GM18519 (cell line): Measurements from ENCODE around the gene GPR37.

Experiments
- ATAC-seq: cut with Tn5 transposase; IDR thresholded peaks from one replicate; pipeline ENCODE4 v1.9.1; 2021; ENCODE audit warnings: mild to moderate bottlenecking, moderate library complexity; ENCODE audit not compliant: unreplicated experiment, low FRiP score

The GPR37 gene, protein sequence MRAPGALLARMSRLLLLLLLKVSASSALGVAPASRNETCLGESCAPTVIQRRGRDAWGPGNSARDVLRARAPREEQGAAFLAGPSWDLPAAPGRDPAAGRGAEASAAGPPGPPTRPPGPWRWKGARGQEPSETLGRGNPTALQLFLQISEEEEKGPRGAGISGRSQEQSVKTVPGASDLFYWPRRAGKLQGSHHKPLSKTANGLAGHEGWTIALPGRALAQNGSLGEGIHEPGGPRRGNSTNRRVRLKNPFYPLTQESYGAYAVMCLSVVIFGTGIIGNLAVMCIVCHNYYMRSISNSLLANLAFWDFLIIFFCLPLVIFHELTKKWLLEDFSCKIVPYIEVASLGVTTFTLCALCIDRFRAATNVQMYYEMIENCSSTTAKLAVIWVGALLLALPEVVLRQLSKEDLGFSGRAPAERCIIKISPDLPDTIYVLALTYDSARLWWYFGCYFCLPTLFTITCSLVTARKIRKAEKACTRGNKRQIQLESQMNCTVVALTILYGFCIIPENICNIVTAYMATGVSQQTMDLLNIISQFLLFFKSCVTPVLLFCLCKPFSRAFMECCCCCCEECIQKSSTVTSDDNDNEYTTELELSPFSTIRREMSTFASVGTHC

DNA sequence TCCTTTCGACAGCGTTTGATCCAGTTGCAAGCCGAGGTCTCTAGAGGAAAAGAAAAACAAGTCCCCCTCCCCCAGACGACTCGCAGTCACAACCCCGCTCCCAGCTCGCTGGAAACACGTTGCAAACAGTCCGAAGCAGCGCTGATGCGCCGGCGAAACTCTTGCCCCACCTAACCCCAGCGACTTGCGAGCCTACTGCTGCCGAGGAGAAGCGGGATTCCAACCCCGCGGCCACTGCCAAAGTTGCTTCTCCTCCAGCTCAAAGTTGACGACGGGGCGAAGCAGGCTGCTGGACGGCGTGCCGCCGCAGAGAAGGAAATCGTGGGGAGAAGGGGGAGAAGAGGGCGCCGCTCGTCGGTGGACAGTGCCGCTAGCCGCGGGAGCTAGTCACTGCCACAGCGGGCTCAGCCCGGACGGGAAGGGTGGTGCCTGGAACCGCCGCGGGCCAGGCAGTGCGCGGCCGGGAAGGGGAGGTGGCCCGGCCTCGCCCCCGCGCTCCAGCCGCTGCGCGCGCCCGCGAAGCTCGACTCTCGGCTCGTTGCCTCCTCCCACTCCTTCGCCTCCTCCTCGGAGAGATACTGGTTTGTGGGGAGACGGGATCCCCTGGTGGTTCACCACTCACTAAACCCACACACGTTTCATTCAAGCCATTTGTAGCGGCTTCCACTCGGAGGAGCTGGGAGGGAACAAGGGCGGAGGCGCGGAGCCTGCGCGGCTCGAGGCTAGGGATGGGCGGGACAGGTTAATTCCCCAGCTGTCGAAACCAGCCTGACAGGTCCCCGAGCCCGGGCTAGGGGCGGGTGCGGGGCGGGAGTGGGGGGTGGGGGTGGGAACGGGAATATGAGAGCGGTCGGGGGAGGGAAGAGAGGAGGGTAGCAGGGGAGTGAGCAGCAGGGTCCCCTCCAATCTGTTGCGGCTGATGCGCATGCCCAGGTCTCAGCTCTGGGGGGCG, at the start of gene GPR37:
TSS of gene GPR37 (minus strand) at position 392 of the 952 bp plus-strand sequence. CDS start 816 bp downstream, outside the sequence.
- ATAC-seq, result peak; percentile 69

DNA sequence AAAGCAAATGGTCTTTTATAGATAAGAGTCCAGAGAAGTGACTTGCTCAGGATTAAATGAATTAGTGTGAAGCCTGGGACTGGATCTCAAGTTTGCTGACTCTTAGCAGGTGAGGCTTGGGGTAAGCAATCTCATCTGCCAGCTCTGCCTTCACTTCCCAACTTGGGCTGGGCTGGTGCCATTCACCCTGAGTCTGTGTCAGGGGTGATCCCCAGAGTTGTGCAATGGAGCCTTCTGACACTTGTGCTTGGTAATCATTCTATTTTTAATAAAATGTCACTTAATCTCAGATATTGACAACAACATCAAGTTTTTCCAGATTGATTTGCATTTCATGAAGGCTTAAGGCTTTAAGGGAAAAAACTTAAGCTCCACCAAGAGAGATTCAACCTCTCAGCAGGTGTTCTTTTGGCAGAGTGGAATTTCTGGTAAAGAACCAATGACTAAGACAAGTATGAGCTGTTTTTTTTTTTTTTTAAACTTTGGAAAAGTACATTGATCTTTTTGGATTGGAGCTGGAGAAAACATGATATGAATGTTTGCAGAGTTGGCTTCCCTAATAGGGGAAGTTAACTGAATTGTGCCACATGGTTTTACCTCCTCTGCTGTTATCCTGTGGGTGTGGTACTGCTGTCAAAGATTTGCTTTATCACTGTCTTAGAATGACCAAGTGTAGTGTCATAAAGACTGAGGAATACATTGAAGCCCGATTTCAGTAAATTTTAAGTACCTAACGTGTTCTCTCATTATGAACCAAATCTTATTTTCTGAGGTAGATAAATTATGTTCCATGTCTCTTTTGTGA, 48.6 kb upstream of the GPR37 start:
- no peak for ATAC-seq

DNA sequence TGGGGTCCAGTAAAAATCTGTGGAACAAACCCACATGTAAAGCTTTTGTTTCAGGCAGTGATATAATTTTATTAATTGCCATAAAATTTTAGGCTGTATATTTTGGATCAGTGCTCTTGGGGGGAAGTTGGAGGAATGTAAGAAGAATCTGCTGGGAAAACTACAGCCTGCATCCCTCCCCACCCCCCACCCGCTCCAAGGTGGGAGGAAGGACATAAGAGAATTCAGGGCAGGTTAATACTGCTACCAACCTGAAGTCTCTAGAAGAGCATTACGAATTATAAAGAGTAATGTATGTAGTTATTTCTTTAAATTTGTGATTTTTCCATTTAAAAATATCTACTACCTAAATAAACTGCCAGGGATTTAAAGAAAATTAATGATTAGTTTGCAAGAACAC, 47.2 kb upstream of the GPR37 start:
- ATAC-seq, result no peak

DNA sequence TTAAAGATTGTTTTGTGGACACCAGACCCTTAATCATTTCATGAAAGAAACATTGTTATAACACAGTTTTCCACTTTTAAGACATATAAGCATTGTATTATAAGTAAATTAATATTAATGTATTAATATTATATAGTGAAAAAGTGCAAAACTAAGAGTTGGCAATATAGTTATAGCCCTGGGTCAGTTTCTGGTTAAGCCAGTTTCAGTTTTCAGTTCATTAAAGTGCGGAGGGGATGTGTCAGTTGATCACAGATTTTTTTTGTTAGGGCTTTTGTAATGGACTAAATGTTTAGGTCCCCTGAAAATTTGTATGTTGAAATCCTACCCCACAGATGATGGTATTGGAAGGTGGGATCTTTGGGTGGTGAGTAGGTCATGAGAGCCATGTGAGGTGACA, 45.7 kb upstream of the GPR37 start:
- ATAC-seq, result no peak

DNA sequence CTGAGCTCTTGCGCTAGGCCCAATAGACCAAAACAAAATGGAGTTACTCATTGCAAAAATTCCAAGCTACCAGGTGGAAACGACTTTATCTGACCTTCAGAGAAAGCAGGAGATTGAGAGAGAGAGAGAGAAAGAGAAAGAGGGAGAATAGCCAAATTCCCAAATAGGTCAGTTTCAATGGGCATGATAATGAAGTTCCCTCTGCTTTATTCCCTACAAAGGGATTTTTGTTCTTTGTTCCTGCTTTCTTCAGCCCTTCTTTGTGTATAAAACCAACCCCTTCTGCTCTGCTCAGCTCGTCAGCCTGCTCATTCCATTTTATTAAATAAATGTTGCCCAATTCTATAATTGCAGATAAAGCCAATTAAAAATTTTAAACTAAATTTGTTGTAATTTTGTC, 45.0 kb upstream of the GPR37 start:
- ATAC-seq, result no peak

DNA sequence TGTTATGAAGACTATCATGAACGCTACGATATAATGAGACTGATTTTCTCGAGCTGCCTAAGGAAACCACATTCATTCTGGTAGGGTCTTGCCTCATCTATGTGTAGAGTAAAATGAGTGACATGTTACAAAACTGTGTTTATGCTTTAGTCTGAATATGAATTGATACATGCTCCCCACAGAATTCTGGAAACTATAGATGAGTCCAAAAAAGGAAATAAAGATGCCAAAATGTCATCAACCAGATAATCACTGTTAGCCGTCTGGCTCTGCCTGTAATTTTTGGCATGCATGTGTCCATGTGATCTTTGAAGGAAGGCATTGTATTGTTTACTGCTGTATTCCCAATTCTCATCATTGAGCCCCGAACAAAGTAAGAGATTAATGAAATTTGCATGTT, 42.6 kb upstream of the GPR37 start:
- no peak for ATAC-seq

DNA sequence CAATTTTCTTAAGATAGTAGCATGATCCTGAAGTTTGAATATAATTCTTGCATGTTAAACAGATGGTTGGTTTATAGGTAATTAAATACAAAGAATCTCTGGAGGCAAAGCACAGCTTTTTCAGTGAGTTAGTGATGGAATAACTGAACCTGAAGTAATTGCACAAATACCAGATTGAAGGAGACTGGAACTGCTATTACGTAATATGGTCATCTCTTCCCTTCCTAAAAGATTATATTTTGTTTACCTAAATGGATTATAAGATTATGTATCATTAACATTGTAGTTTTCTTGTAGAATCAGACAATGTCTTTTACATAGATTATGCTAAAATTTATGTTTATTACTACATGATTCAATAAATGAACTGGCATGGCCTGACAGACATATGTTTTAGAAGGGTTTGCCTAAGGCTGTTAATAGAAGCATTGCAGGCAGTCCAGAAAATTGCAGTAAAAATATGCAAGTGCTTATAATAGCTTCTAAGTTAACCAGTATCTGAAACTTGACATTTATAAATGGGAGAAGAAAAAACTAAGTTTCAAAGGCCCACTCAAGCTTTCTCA, 35.8 kb upstream of the GPR37 start:
- ATAC-seq, result no peak

DNA sequence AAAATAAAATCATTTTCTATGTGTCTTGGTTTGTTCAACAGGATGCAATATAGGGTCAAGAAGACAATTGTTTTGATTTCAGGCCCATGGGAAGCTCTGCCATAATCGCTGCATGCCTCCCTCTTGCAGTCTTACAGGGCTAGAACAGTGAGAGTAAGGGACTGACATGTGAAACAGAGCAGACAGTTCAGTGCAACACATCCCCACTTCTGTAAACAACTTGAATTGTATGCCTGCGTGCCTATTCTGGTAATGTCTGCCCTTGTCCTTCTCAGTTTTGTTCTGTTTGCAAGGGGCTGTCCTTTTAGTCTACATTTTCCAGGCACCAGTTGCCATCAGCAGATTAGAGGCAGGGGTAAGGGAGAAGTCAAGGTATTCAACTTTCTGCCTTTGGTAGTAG, 34.8 kb upstream of the GPR37 start:
- ATAC-seq, result no peak

DNA sequence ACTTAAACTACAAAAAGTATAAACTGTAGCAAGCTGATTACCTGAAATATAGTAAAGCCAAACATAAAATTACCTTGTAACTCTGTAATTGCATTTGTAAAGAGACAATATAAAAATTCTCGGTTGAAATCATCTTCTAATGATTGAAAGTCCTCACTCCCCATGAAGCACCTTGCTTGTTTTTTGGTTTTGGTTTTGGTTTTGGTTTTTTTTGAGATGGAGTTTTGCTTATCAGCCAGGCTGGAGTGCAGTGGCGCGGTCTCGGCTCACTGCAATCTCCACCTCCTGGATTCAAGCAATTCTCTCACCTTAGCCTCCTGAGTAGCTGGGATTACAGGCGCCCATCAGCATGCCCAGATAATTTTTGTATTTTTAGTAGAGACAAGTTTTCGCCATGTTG, 33.9 kb upstream of the GPR37 start:
- no peak for ATAC-seq

DNA sequence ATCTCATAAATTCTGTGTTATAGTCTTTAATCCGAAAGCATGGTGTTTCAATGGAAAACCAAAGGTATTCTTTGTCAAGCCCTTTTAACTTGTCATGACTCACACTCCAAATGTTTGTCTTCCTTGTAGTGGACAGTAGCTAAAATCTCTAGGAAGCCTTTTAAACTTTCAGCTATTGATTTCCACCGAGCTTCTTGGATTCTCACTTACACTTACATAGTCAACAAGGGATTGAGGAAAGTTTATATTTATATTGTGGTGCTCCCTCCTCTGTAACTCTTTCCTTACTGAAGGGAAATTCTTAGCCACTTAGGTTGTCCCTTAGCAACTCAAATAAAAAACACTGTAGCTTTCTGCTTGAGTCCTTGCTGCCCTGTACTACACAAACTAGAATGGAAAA, 31.2 kb upstream of the GPR37 start:
- no peak for ATAC-seq

DNA sequence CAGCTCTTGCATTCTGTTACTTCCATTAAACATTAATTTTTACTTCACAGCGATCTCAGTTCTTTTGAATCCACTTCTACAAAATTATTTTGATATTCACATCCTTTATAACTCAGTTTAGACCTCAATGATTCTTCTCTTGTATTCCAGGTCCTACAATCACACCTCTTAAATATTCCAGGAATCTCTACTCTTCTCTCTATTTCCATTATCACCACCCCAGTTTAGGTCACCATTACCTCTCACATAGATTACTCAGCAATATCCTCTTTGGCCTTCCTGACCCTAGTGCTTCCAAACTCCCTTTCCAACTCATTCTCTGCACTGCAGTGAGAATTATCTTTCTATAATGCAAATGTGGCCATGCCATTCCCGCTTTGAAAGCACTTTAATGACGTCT, 27.1 kb upstream of the GPR37 start:
- ATAC-seq, result no peak

DNA sequence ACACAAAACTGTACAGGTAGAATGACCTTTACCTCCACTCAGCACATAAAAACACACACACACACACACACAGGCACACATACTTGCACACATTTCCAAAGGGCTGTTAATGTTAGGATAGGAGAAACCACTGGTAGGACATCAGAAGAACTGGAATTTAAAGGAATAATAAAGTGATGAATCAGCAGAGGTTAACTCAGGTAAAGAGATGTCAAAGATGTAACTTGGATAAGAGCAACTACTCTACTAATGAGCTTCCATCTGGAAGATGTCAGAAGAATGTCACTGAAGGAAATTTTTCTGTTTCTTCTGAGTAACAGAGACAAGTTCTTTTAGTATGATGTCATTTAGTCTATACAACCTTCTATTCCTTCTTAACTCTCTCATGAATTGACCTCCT, 26.4 kb upstream of the GPR37 start:
- no peak for ATAC-seq

DNA sequence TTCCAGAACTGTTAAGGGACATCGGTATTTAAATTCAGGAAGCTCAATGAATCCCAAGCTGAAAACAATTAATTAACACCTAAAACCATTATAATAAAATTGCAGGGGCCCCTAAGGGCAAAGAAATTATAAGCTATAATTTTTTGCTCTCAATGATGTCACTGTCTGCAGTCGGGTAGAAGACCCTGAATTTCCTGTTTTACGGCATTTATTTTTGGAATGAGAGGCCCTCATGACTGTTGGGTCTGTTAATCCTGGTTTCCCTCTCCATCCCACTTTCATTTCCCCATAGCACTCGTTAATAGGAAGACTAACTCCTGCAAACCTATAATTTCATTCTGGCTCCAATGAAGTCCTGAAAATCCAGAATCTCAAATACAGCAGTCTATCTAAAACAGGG, 25.8 kb upstream of the GPR37 start:
- ATAC-seq, result no peak

DNA sequence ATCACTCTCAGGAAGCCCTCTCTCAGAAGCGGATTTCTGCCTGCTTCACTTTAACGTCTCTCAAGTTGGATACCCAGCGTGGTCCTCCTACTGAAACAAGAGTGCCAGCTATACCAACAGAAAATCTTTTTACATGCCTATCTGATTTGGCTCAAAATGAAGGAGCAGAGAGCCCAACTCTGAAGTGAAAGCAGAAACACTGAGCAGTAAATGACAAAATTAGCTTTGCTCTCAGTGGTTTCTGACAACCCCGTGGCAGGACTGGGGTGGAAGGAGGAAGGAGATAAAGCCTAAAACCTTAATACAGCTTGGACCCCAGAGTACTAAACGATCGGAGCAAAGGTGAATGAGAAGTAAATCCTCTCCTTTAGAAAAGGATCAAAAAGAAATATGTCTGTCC, 25.1 kb upstream of the GPR37 start:
- ATAC-seq, result no peak

DNA sequence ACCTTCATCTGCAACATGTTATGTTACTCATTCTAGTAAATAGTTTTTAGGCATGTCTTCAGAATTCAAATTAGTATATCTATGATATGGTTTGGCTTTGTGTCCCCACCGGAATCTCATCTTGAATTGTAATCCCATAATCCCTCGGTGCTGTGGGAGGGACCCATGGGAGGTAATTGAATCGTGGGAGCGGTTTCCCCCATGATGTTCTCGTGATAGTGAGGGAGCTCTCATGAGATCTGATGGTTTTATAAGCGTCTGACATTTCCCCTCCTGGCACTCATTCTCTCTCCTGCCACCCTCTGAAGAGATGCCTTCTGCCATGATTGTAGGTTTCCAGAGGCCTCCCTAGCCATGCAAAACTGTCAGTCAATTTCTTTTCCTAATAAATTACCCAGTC, 20.4 kb upstream of the GPR37 start:
- no peak for ATAC-seq

DNA sequence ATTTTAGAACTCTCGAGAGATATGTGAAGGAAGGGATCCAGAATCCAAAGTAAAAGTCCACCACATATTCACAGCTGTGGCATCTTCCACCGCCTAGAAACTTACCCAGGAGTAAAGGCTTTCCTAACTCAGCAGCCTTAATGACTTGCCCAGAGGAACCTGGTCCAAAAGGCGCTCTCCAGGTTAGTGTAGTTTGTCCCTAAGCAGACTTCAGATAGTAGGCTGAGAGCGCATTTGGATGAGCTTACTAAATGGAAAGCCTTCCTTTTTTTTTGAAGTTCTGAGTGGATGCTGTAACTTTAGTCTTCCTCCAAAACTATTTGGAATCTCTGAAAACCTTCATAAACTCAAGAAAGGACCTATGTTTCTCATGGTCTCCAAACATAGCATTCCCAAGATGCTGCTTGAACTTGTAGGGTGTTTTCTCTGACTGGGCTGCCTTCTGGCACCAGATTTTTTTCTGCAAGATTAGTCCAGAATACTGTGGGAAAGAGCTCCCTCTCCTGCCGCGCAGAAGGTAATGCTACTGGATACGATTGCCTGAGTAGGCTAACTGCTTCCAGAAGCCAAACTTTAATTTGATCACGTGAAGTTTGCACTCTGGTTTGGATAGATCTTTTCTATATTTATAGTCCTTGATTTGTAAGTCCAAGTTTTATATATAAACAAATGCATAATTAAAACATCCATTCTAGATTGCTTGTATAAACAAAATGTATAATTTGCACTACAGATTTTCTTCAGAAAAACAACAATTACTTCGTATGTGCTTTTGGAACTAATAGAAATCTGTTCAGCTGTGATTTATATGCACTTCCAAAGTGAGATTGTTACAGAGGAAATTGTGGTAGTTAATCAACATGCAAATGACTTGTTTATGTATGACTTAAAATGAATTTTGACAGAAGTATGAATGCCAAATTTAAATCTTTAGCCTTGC, 19.6 kb upstream of the GPR37 start:
- peak; percentile 89 for ATAC-seq

DNA sequence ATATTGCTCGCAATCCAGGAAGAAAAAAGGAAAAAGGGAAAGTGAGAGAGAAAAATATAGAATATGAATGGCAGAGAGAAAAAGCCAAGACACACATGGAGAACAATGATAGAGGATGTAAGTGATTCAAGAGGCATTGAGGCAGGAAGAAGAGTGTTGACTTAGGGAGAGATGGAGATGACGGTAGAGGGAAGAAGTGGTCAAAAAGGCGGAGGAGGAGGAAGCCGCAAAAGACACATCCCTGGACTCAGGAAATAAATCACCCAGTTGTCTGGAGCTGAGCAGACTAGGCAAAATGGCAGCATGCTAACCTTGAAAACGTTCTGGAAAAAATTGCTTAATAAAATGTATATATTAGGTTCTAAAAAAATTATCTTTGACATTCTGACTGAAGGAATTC, 17.7 kb upstream of the GPR37 start:
- no peak for ATAC-seq

DNA sequence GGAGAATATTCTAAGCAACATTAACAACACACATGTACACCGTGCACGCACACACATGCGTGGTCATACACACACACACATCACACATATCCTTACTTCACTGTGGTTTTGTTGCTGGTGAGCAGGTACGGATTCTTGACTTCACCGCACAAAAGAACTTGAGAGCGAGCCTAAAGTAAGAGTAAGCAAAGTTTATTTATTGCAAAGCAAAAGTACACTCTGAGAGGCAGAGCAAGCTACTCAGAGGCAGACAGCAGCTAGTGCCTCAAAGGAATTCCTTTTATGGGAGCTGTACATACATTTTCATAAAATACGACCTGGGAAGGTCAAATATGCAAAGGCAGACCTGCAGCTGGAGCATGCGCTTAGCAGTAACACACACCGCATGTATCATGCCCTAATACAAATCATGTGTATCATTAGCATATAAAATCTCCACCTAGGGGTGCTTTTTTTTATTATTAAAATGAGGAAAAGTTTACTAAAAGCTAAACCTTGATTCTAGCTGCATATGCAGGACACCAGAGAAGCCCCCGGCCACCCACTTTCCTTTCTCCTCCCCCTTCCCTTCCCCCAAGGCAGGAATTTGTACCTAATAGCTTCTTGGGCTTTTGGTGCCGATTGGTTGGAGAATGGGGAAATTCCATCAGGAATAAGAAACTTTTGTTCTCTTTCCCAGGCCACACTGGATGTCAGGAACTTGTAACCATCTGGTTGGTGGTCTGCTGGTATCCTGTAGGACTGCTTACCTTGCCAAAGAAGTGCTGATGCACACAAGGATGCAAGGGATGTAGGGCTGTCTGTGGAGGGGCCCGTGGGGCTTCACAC, 16.5 kb upstream of the GPR37 start:
- no peak for ATAC-seq
